HepG2 (cell line): Measurements from ENCODE around the gene TCERG1L. TPM values are rescaled to one million over a fixed set of nuclear protein-coding genes. Genes with fewer than 3 reads are reported as not detected.

Source experiments
- ATAC-seq: fragments of 200-7000 bp; cut with Tn5 transposase; 3 replicates; pipeline ENCODE4 v1.9.1; 2020; ENCODE audit warnings: mild to moderate bottlenecking, moderate library complexity
- BruUV-seq: library from RNA; stranded (reverse); fragments of 400-500 nt; replicated peaks from 2 replicates; lab custom pipeline; 2021; lab: Mats Ljungman, UMichigan
- CTCF ChIA-PET: fragments of 300-600 bp; formaldehyde crosslinking; extraction: SDS; loops from one replicate; lab custom pipeline; 2021; ENCODE audit warnings: low total read pairs, inconsistent platforms, low intra/inter-chr PET ratio; lab: Yijun Ruan, JAX
- POLR2A ChIA-PET: fragments of 350-600 bp; sonication (Branson Sonifier 250); formaldehyde crosslinking; loops from one replicate; lab custom pipeline; 2020; ENCODE audit warnings: antibody characterized with exemption, inconsistent platforms; lab: Yijun Ruan, JAX
- DNase-seq: peaks from one replicate; pipeline ENCODE4 v3.0.0-alpha.2; 2015; ENCODE audit warnings: low spot score
- FAIRE-seq: peaks from 3 replicates; lab custom pipeline; 2011; peaks lifted over from hg19 to GRCh38; lab: Jason Lieb, UNC
- H2AFZ ChIP-seq: one replicate; pipeline ENCODE4 v1.6.1; 2011; ENCODE audit warnings: low read length, inconsistent platforms
- H3K27ac ChIP-seq: fragments of 300-600 bp; 3 replicates; pipeline ENCODE4 v1.8.0; 2011; ENCODE audit warnings: mixed run types, mild to moderate bottlenecking, mixed read lengths, low read length, inconsistent platforms; ENCODE audit not compliant: insufficient read depth; ENCODE audit errors: extremely low read length
- H3K27me3 ChIP-seq, 2 experiments: fragments of 200-600 bp in 1 of 2; 2 replicates in 1 of 2; 3 replicates in 1 of 2; pipeline versions ENCODE4 v1.6.0 to v1.8.0; 2011; ENCODE audit warnings: low read length in 2 of 2, mild to moderate bottlenecking in 2 of 2, moderate library complexity in 2 of 2, inconsistent platforms in 1 of 2; ENCODE audit not compliant: insufficient read depth in 2 of 2, control insufficient read depth in 1 of 2
- H3K36me3 ChIP-seq, 2 experiments: fragments of 200-600 bp in 1 of 2; replicated peaks in 1 of 2; 2 replicates in 1 of 2; 3 replicates in 1 of 2; pipeline versions ENCODE4 v1.5.1 to v1.8.0; 2011; ENCODE audit warnings: low read length in 2 of 2, inconsistent platforms in 1 of 2; ENCODE audit not compliant: insufficient read depth in 2 of 2, control insufficient read depth in 1 of 2
- H3K4me1 ChIP-seq: 2 replicates; pipeline ENCODE4 v1.5.1; 2012; ENCODE audit warnings: low read length, inconsistent platforms; ENCODE audit not compliant: insufficient read depth
- H3K4me2 ChIP-seq: 2 replicates; pipeline ENCODE4 v1.6.0; 2011; ENCODE audit warnings: low read depth, low read length, inconsistent platforms
- H3K4me3 ChIP-seq, 3 experiments: fragments of 200-600 bp in 1 of 3; sonication (generic), shearing (Covaris generic) in 1 of 3; replicated peaks in 1 of 3; 2 replicates each; pipeline ENCODE4 v1.5.1; 2011 to 2016; ENCODE audit warnings: low read length in 3 of 3, inconsistent platforms in 2 of 3, low read depth in 2 of 3, mild to moderate bottlenecking in 2 of 3, control low read depth in 1 of 3, mixed read lengths in 1 of 3; ENCODE audit not compliant: insufficient read depth in 1 of 3
- H3K79me2 ChIP-seq: one replicate; pipeline ENCODE4 v1.6.1; 2011; ENCODE audit warnings: low read length, inconsistent platforms; ENCODE audit not compliant: insufficient read depth
- H3K9ac ChIP-seq: 2 replicates; pipeline ENCODE4 v1.6.0; 2011; ENCODE audit warnings: mild to moderate bottlenecking, low read depth, low read length, inconsistent platforms; ENCODE audit not compliant: insufficient read depth
- H3K9me3 ChIP-seq: 2 replicates; pipeline ENCODE4 v1.5.1; 2012; ENCODE audit warnings: mild to moderate bottlenecking, low read length
- H4K20me1 ChIP-seq: 2 replicates; pipeline ENCODE4 v1.6.0; 2011; ENCODE audit warnings: inconsistent platforms, mild to moderate bottlenecking, low read length, moderate library complexity; ENCODE audit not compliant: insufficient read depth
- AGO1 ChIP-seq: fragments of 200-400 bp; formaldehyde crosslinking; IDR thresholded peaks from 2 replicates; pipeline ENCODE4 v1.6.1; 2017; ENCODE audit warnings: mild to moderate bottlenecking, low read depth, low read length, moderate library complexity; ENCODE audit not compliant: poor library complexity, severe bottlenecking
- BCL6 ChIP-seq: IDR thresholded peaks from 2 replicates; pipeline ENCODE4 v1.6.1; 2016; ENCODE audit warnings: missing genetic modification reagents, missing compliant biosample characterization
- CCAR2 ChIP-seq: fragments of 200-400 bp; formaldehyde crosslinking; optimal IDR thresholded peaks from 2 replicates; pipeline ENCODE3; 2018; ENCODE audit warnings: low read depth, mild to moderate bottlenecking, low read length, moderate library complexity
- ELF1 ChIP-seq: sonication (generic); formaldehyde crosslinking; IDR thresholded peaks from 2 replicates; pipeline ENCODE4 v1.4.0; 2020; ENCODE audit warnings: missing genetic modification reagents
- HNRNPL ChIP-seq: fragments of 200-400 bp; formaldehyde crosslinking; IDR thresholded peaks from 2 replicates; pipeline ENCODE4 v1.6.1; 2017; ENCODE audit warnings: mild to moderate bottlenecking, low read depth, low read length
- HOXA3 ChIP-seq: sonication (generic); formaldehyde crosslinking; IDR thresholded peaks from 2 replicates; pipeline ENCODE4 v1.5.0; 2020; ENCODE audit warnings: missing genetic modification reagents
- HOXA9 ChIP-seq: sonication (generic); formaldehyde crosslinking; IDR thresholded peaks from 2 replicates; pipeline ENCODE4 v1.8.1; 2022; ENCODE audit warnings: missing genetic modification reagents, mild to moderate bottlenecking, moderate library complexity, borderline replicate concordance
- MEF2D ChIP-seq: sonication (generic); formaldehyde crosslinking; IDR thresholded peaks from 2 replicates; pipeline ENCODE4 v1.5.1; 2020; ENCODE audit warnings: mild to moderate bottlenecking, missing genetic modification reagents
- SRSF9 ChIP-seq: fragments of 200-400 bp; formaldehyde crosslinking; IDR thresholded peaks from 2 replicates; pipeline ENCODE4 v1.6.1; 2018; ENCODE audit warnings: borderline replicate concordance, mild to moderate bottlenecking, low read depth, low read length; ENCODE audit not compliant: insufficient read depth, poor library complexity, severe bottlenecking
- THYN1 ChIP-seq: sonication (generic); formaldehyde crosslinking; IDR thresholded peaks from 2 replicates; pipeline ENCODE4 v1.8.1; 2023; ENCODE audit warnings: low read depth, mild to moderate bottlenecking, moderate library complexity, missing genetic modification reagents, borderline replicate concordance
- TOPORS ChIP-seq: sonication (generic); formaldehyde crosslinking; IDR thresholded peaks from 2 replicates; pipeline ENCODE4 v1.8.0; 2023; ENCODE audit warnings: mild to moderate bottlenecking, missing genetic modification reagents
- ZFP36L1 ChIP-seq: sonication (generic); formaldehyde crosslinking; IDR thresholded peaks from 2 replicates; pipeline ENCODE4 v1.8.0; 2022; ENCODE audit warnings: mild to moderate bottlenecking, missing genetic modification reagents, moderate library complexity
- ZNF567 ChIP-seq: sonication (generic); formaldehyde crosslinking; IDR thresholded peaks from 2 replicates; pipeline ENCODE4 v1.8.1; 2023; ENCODE audit warnings: mild to moderate bottlenecking, missing genetic modification reagents, borderline replicate concordance
- ZNF768 ChIP-seq: sonication (generic); formaldehyde crosslinking; IDR thresholded peaks from 2 replicates; pipeline ENCODE4 v1.4.0; 2020; ENCODE audit warnings: missing genetic modification reagents
- ZNF775 ChIP-seq: sonication (generic); formaldehyde crosslinking; IDR thresholded peaks from 2 replicates; pipeline ENCODE4 v1.4.0; 2020; ENCODE audit warnings: missing genetic modification reagents, mild to moderate bottlenecking, moderate library complexity, borderline replicate concordance
- ZNF883 ChIP-seq: sonication (generic); formaldehyde crosslinking; IDR thresholded peaks from 2 replicates; pipeline ENCODE4 v1.5.1; 2020; ENCODE audit warnings: mild to moderate bottlenecking, missing genetic modification reagents; ENCODE audit errors: not compliant biosample characterization
- WGBS: methylation state at CpG from one replicate; pipeline ENCODE4 v1.1.6; 2017; ENCODE audit warnings: low lambda C conversion rate; 5-methylcytosine and 5-hydroxymethylcytosine counted together
- in situ Hi-C: cut with HindIII; loops from 2 replicates; pipeline ENCODE4 v1.10.0; 2017; ENCODE audit warnings: low pct_unique_long_range_greater_than_20kb; ENCODE audit not compliant: extremely low pct_ligation_motif_present
- intact Hi-C: fragments of 100-400 bp; cut with micrococcal nuclease; formaldehyde crosslinking; loops from one replicate; pipeline ENCODE4 v1.10.0; 2022; ENCODE audit not compliant: unreplicated experiment
- polyA plus RNA-seq, 8 experiments: library from polyadenylated mRNA; depleted of rRNA in 3 of 8; stranded (reverse) in 7 of 8; unstranded in 1 of 8; fragments of >200 nt; fragmentation: Illumina TruSeq in 4 of 8; extraction: Trizol in 4 of 8; gene quantifications; 2 replicates each; pipeline versions ENCODE4 v1.2.1 to v1.2.3, GENCODE V29; 2011 to 2016; ENCODE audit warnings: low read depth in 4 of 8, missing spikeins in 1 of 8, mixed read lengths in 1 of 8; ENCODE audit not compliant: insufficient read depth in 1 of 8
- total RNA-seq, 5 experiments: library from RNA; depleted of rRNA; stranded (reverse); fragments of >200 nt; fragmentation: Illumina TruSeq; extraction: Trizol; gene quantifications; 2 replicates each; pipeline ENCODE4 v1.2.3, GENCODE V29; 2016; ENCODE audit warnings: low read depth in 1 of 5
- TF ChIP-seq, protein P1 (sequence below): sonication (generic); formaldehyde crosslinking; IDR thresholded peaks from 2 replicates; pipeline ENCODE4 v1.4.0; 2020; ENCODE audit warnings: missing genetic modification reagents
- TF ChIP-seq, protein P2 (sequence below): sonication (generic); formaldehyde crosslinking; IDR thresholded peaks from 2 replicates; pipeline ENCODE4 v1.8.1; 2022; ENCODE audit warnings: mild to moderate bottlenecking, missing genetic modification reagents

The TCERG1L gene
- total and polyA plus RNA-seq, 2 of the 13 experiments (the other 11 are each of a cell fraction or from before 2014, with no cell fraction given) = not detected

DNA sequence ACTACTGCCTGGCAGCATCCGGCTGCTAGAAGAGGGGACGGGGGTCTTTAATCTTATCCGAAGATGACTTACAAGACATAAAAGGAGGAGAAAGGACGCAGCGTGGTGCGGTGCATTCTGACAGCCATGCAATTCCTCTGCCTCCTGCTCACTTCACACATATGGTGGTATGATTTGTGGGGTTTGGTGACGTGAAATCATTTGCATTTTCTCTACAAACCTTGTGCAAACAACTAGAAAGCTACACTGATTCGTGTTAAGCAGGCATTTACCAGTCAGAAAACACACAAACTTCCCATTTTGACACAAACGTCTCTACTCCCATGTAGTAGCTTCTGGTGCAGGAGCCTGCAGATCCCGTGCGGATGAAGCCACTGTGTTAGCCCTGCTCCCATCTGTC, 6.8 kb upstream of the TCERG1L start:
- in situ Hi-C loops = no loop called here
- CTCF ChIA-PET = no interaction called here
- H3K36me3 ChIP-seq = no peaks in the 10 kb centered on the region
- H3K4me3 ChIP-seq = no peak overlapping the region
- TF ChIP-seq ZFP36L1 (no peak), ZNF768 (CRISPR knock-in tag) (no peak), ZNF883 (CRISPR knock-in tag) (no peak), ZNF775 (CRISPR knock-in tag) (no peak), MEF2D (CRISPR knock-in tag) (no peak), CCAR2 (no peak), AGO1 (no peak), SRSF9 (no peak), ZNF567 (CRISPR knock-in tag) (no peak), BCL6 (CRISPR knock-in tag) (no peak), HOXA3 (CRISPR knock-in tag) (no peak), TOPORS (CRISPR knock-in tag) (no peak), ELF1 (CRISPR knock-in tag) (no peak), HNRNPL (no peak), THYN1 (CRISPR knock-in tag) (no peak), HOXA9 (no peak)
- TF ChIP-seq, protein P1, sequence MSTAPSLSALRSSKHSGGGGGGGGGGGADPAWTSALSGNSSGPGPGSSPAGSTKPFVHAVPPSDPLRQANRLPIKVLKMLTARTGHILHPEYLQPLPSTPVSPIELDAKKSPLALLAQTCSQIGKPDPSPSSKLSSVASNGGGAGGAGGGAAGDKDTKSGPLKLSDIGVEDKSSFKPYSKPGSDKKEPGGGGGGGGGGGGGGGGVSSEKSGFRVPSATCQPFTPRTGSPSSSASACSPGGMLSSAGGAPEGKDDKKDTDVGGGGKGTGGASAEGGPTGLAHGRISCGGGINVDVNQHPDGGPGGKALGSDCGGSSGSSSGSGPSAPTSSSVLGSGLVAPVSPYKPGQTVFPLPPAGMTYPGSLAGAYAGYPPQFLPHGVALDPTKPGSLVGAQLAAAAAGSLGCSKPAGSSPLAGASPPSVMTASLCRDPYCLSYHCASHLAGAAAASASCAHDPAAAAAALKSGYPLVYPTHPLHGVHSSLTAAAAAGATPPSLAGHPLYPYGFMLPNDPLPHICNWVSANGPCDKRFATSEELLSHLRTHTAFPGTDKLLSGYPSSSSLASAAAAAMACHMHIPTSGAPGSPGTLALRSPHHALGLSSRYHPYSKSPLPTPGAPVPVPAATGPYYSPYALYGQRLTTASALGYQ (CRISPR knock-in tag) = no peak
- TF ChIP-seq, protein P2, sequence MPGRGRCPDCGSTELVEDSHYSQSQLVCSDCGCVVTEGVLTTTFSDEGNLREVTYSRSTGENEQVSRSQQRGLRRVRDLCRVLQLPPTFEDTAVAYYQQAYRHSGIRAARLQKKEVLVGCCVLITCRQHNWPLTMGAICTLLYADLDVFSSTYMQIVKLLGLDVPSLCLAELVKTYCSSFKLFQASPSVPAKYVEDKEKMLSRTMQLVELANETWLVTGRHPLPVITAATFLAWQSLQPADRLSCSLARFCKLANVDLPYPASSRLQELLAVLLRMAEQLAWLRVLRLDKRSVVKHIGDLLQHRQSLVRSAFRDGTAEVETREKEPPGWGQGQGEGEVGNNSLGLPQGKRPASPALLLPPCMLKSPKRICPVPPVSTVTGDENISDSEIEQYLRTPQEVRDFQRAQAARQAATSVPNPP (CRISPR knock-in tag) = no peak
- H3K4me1 ChIP-seq = no peaks in the 10 kb centered on the region
- H2AFZ ChIP-seq = no peak overlapping the region
- no peak overlapping the region for H3K27ac ChIP-seq
- intact Hi-C loops = no loop called here
- H3K79me2 ChIP-seq = no peaks in the 10 kb centered on the region
- POLR2A ChIA-PET = no interaction called here
- ATAC-seq (no peak), DNase-seq (no peak), FAIRE-seq (no peak)
- WGBS = 8% methylated on average over 10 of the region's 11 CpGs
- H4K20me1 ChIP-seq = no peaks in the 10 kb centered on the region
- no peak overlapping the region for H3K4me2 ChIP-seq
- peaks cover 7 to 48% of the 10 kb centered on the region in 2 experiments; a peak in 4 of 5 replicates for H3K27me3 ChIP-seq
- no peaks in the 10 kb centered on the region for H3K9me3 ChIP-seq
- BruUV-seq = no TSS peak
- no peak overlapping the region for H3K9ac ChIP-seq
